ENCODE data around the gene NEDD8.
"Not testable (repeated sequence)": the region's sequence is repeated elsewhere in the genome, so short reads cannot be mapped to it uniquely, and the experiment has no call there.

NEDD8 gene

GRCh38 chr14:24207625-24208024, 24.5 kb downstream of the NEDD8 start:
- TF ChIP-seq CTCF (IDR thresholded peaks at IDR 0.05; ENCODE audit: extremely low read depth, missing control alignments), result no peak

GRCh38 chr14:24207104-24207551, 25.0 kb downstream of the NEDD8 start:
- no peak for TF ChIP-seq CTCF (IDR thresholded peaks at IDR 0.05; ENCODE audit: extremely low read depth, missing control alignments)
- no peak for DNase-seq (ENCODE audit: low spot score)

More at GRCh38 chr14:24207625-24208024, 24.5 kb downstream of the NEDD8 start:
- DNase-seq (ENCODE audit: low spot score), result no peak

GRCh38 chr14:24206260-24207103, 25.7 kb downstream of the NEDD8 start:
- TF ChIP-seq CTCF (IDR thresholded peaks at IDR 0.05; ENCODE audit: extremely low read depth, missing control alignments), result no peak
- DNase-seq (ENCODE audit: low spot score), result no peak

GRCh38 chr14:24204163-24205146, 27.7 kb downstream of the NEDD8 start:
- TF ChIP-seq CTCF (IDR thresholded peaks at IDR 0.05; ENCODE audit: extremely low read depth, missing control alignments), result no peak

GRCh38 chr14:24203249-24203886, 28.8 kb downstream of the NEDD8 start:
- not testable (repeated sequence) for DNase-seq (ENCODE audit: low spot score)

More at GRCh38 chr14:24204163-24205146, 27.7 kb downstream of the NEDD8 start:
- DNase-seq (ENCODE audit: low spot score), result no peak

GRCh38 chr14:24202538-24202937, 29.6 kb downstream of the NEDD8 start:
- not testable (repeated sequence) for DNase-seq (ENCODE audit: low spot score)

GRCh38 chr14:24198814-24199524, 33.2 kb downstream of the NEDD8 start:
- no peak for DNase-seq (ENCODE audit: low spot score)
- no peak for TF ChIP-seq CTCF (IDR thresholded peaks at IDR 0.05; ENCODE audit: extremely low read depth, missing control alignments)
